Endometrial microvascular endothelial cells (primary cell): Measurements from ENCODE around the gene SPNS2. TPM values are rescaled to one million over a fixed set of nuclear protein-coding genes. Genes with fewer than 3 reads are reported as not detected.

Experiments
- in situ Hi-C: cut with HindIII; loops from 2 replicates; pipeline ENCODE4 v1.10.0; 2017; ENCODE audit warnings: low sequenced_read_pairs, low pct_unique_long_range_greater_than_20kb; ENCODE audit errors: inconsistent ontology term
- total RNA-seq: library from RNA; depleted of rRNA; stranded (reverse); fragments of >200 nt; gene quantifications from one replicate; pipeline ENCODE4 v1.2.3, GENCODE V29; 2015; ENCODE audit errors: inconsistent ontology term

The SPNS2 gene
- total RNA-seq, 1 donor from 2014 or later: 21.9 TPM

DNA sequence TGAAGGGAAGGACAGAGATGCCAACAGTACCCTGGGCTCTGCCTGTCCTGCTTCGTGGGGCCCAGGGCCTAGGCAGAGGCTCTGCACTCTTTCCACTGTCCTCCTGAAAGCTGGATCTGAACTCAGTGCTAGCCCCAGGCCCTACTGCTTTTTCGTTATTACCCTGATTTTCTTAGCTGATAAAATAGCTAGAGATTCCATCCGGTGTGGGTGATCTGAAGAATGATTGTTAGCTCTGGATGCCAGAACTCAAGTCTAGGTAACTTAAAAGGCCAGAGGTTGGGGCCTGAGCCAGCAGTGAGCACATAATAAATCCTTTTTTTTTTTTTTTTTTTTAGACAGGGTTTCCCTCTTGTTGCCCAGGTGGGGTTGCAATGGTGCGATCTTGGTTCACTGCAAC, 58.3 kb downstream of the SPNS2 start:
- in situ Hi-C loops: no loop called here

DNA sequence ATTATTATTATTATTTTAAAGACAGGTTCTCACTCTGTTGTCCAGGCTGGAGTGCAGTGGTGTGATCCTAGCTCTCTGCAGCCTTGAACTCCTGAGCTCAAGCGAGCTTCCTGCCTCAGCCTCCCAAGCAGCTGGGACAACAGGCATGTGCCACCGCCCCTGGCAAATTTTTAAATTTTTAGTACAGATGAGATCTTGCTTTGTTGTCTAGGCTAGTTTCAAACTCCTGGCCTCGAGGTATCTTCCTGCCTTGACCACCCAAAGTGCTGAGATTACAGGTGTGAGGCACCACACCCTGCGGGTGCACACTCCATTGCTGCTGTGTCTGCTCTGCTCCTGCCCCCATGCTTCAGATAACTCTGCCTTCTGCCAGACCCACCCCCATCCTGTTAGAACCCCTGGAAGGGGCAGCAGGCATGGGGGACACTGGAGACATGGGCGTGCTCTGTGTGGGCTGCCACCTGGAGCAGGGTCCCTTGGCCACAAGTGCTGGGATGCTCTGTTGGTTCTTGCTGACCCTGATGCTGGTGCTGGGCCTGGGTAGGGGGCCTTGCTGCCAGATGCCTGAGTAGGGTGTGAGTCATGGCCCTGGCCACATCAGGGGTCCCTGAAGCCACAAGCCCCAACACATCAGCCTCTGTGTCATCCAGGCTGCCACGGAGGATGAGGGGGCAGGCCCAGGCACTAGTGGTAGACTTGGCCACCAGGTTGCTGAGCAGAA, 59.1 kb downstream of the SPNS2 start:
- in situ Hi-C loops: no loop called here

DNA sequence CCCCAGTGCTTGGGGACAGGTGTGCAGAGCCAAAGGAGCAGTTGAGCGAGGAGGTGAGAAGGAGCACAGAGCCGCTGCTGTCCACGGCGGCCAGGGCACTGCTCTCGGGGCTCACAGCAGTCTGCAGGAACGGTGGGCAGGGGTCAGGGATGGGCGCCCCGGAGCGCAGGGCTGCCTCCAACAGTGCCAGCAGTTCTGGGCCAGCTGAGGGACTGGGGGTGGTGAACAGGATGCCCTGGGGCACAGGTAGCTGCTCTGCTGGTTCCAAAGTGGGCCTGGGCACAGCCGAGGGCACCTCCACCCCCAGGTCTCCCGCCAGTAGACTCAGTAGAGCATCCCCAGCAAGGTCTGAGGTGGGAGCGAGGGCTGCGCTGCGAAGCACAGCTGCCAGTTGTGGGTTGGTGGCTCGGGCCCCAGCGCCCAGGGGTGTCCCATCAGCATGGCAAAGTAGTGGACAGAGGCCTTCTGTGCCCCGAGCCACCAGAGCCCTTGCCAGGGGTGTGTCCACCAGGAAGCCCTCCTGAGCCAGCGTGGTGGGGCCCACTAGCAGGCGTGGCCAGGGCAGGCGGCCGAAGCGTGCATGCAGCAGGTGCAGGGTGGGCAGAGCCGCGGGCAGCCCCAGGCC, 59.8 kb downstream of the SPNS2 start:
- in situ Hi-C loops: no loop called here

DNA sequence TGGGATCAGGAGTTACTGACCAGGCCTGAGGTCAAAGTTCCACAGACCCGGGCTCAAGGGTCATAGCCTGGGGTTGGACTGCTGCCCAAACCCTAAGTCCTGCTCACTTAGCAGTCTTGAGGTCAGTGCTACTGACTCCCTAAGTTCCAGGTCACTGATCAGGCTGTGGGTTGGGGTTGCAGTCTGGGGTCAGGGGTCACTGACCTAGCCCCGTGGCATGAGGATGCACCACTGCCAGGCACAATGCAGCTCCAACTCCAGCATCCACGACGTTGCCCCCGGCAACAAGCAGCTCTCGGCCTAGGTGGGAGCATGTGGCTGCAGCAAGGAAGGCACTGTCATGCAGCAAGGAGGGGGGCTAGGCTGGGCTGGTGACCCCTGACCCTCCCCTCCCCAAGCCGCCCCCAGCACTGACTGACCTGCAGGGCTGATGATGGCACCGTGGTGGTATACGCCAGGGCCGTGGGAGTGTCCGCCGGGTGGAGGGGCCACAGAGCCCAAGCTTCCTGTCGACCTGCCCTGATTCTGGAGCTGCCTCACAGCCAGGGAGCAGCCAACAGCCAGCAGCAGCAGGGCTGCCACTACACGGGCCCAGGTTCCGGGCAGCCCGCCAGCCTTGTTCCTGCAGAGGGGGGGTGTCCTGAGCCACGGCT, 60.6 kb downstream of the SPNS2 start:
- in situ Hi-C loops: no loop called here

DNA sequence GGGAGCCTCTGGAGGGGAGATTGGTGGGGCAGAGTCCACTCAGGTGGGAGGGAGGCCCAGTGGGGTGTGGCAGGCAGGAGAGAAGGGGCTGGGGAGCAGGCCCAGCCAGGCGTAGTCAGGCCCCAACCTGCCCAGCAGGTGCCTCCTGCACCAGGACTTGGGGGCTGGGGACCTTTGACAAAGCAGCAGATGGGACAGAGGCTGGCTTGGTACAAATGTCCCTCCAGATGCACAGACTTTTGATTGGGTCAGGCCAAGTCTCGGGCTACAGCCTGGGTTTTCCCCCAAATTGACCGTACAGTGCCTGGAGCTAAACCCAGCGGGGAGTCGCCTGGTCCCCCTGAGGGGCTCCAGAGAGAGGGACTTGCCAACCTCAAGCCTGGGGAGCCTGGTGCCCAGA, 61.3 kb downstream of the SPNS2 start:
- in situ Hi-C loops: no loop called here

DNA sequence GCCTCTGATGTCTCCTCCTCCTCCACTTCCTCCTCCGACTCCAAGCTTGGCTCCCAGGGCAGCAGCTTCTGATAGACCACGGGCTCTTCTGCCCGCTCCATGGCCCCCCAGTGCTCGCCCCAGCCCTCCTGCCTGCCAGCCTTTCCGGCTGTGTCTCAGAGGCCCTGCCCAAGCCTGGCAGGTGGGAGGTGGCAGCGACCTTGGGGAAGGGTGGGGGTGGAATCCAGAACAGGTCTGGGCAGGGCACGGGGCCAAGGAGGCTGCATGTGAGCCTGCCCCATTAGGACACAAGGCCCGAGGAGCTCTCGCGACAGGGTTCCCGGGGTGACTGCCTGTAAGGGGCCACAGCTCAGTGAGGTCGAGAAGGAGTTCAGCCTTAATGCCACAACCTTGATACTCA, 61.7 kb downstream of the SPNS2 start, which contains the start of gene GGT6:
Gene GGT6 (minus strand): TSS at position 157 of the 400 bp plus-strand sequence. CDS start 56 bp downstream, at position 101.
- in situ Hi-C loops: no loop called here

DNA sequence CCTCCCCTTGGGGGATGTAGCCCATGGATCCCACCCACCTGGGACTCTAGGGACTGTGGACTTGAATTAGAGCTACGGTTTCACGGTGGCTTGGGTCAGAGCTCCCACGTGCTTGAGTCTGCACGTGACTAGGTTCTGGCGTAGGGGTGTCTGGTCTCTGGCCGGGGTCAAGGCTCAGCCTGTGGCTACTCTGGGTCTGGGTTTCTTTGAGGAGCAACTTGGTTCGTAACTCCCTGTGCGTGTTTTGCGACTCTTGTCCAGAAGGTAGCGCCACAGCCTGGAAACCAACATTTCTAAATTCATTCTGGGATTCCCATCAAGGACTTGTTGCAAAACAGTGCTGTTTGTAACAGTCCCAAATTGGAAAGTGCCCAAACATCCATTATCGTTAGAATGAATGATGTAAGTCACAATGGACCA, 62.2 kb downstream of the SPNS2 start:
- in situ Hi-C loops: no loop called here

DNA sequence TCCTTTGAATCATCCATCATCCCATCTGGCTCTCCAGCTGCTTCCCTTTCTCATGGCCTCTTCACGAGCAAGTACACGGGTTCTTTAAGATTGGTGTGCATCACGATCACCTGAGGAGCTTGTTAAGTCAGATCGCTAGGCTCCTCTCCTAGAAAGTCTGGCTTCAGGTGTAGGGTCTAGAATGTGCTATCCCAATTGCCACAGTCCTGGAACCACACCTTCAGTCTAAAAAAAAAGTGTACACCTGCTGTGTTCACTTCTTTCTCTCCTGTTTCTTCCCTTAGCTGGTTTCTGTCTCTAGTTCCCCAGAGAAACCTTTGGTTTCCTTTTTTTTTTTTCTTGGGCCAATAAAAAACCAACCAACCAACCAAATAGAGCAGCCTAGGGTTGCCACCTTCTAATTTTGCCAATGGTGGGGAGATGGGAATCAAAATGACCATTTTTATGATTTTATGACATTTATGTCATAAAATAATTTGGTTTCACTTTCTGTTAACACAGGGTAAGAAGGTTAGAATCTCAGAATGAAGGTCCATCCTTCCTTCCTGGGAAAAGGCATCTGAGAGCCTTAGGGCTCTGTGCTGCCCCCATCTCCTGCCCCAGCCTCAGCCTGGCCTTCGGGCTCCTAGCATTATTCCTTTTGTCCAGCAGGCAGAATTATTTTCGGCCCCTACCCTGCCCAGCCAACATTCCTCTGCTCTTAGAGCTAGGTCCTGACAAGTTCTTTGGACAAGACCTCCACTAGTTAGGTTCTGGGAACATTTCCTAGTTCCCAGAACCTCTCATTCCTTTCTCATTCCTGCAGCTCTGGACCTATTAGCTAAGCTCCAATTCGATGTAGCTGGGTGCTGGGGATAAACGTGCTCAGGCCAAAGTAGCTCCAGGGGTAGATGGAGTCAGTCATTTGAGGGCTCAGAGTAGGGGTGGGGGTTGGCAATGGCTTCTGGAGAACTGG, 63.6 kb downstream of the SPNS2 start:
- in situ Hi-C loops: no loop called here

DNA sequence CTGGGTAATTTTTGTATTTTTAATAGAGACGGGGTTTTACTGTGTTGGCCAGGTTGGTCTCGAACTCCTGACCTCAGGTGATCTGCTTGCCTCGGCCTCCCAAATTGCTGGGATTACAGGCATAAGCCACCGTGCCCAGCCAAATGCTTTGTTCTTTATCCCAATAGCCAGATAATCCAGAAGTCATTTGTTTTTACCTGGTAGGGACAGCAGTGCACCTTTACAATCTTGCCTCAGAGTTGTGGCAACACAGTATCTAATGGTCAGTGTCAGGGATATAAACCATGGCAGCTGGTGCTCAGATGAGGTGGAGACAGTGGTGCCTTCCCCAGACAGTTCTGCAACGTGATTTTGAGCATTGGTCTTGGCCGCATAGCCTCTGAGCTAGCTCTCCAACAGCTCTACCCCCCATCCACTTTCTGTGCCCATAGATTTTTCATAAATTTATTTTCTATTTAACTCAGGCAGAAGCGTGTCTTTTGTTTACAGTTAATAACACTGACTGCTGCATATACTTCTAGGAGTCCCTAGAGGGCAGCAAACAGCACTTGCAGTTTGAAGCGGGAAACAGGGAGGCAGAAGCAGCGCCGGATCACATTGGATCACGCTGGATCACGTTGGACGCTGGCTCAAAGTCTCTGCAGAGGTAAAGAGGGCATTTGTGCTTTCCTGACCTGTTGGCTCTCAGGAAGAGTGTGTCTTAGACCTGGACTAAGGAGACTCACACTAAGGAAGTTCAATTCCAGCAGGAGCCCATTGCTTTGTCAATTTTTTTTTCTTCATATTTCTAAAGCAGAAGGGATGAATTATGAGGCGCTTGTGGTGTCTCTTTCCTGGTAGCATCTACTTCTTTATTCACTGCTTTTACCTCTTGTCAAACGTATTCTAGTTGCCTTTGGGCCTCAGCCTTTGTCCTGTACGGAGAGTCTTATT, 66.8 kb downstream of the SPNS2 start:
- in situ Hi-C loops: no loop called here

DNA sequence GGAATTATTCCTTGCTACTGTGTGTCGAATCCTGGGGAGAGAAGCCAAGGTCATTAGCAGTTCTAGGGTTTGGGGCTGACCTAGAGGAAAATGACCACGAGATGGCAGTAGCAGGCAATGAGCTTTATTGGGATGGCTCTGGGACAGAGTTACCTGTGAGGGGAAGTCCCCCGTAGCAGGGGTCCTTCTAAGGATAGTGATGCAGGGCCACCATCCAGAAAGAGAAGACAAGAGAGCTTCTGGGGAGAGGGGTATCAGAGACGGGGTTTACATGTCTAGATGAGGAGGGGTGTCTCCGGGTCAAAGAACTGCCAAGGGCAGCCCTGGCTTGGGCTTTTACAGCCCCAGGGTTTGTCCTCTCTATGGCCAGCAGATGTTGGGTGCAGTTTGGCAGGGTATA, 68.1 kb downstream of the SPNS2 start:
- in situ Hi-C loops: no loop called here

DNA sequence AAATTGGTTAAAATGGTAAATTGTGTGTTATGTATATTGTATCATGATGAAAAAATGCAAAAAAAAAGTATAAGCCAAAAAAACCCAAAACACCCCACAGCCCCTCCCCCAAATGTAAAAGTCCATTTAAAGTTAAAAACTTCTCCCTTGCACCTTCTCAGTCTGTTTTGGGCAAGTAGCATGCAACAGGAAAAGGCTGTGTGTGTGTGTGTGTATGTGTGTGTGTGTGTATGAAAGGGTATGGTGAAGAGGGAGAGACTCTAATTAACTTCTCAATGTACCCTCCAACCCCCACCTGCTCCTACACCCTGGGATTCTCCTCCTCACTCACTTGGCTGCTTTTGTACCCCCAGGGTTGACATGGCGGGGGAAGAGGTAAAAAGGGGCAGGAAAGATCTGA, 70.9 kb downstream of the SPNS2 start:
- in situ Hi-C loops: no loop called here

DNA sequence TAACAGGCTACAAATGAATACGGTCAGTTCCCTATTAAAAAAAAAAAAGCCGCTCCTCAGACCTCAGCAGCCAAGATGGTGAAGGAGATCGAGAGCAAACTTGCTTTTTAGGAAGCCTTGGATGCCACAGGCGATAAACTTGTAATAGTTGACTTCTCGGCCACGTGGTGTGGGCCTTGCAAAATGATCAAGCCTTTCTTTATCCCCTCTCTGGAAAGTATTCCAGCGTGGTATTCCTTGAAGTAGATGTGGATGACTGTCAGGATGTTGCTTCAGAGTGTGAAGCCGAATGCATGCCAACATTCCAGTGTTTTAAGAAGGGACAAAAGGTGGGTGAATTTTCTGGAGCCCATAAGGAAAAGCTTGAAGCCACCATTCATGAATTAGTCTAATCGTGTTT, 73.5 kb downstream of the SPNS2 start:
- in situ Hi-C loops: no loop called here

DNA sequence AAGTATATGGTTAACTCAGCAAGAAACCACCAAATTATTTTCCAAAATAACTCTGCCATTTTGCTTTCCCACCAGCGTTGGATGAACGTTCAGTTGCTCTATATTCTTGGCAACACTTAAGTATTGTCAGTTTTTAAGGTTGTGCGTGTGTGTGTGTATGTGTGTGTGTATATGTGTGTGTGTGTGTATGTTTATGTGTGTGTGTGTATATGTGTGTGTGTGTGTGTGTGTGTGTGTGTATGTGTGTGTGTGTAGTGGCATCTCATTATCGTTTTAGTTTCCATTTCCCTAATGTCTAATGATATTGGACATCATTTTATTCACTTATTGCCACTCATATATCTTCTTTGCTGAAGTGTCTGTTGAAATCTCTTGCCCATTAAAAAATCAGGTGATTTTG, 74.4 kb downstream of the SPNS2 start:
- in situ Hi-C loops: no loop called here

DNA sequence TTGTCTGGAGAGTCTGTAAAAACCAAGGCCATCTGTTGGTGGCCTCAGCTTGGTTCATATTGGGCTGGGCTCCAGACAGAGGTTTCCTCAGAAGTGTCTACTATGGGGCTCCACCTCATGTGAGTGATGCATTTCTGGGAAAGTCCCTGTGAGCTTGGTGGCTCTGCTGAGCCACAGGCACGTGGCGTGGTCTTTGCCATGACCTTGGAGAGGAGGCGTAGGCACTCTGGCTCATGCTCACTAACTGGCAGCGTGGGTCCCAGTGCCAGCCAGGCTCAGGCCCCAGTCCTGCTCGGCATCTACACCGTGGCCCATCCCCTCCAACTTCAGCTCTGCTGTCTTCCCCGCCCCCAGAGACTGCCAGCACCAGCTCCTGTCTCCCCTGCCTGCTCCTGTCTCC, 75.0 kb downstream of the SPNS2 start:
- in situ Hi-C loops: no loop called here

DNA sequence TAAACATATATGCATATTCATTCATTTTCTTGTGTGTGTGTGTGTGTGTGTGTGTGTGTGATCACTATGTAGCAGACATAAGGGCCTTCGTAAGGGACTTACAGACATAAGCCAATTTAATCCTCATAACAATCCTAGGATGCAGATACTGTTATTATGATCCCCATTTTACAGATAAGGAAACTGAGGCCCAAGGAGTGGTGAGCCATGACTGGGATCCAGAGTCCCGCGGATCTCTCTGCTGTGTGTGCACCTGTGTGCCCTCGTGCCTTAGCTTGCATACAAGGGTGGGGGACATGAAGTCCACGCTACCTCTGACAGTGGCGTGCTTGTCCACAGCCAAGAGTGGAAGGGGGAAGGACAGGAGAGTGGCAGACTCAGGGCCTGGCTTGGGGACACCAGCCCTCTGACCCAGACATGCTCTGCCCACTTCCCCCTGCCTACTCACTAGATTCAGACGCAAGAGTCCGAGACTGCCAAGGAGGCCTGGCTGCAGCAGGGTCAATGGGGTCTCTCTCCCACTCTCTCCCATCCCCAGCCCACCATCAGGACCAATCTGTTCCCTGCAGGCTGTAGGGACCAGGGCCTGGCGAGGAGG, 75.9 kb downstream of the SPNS2 start:
- in situ Hi-C loops: no loop called here

DNA sequence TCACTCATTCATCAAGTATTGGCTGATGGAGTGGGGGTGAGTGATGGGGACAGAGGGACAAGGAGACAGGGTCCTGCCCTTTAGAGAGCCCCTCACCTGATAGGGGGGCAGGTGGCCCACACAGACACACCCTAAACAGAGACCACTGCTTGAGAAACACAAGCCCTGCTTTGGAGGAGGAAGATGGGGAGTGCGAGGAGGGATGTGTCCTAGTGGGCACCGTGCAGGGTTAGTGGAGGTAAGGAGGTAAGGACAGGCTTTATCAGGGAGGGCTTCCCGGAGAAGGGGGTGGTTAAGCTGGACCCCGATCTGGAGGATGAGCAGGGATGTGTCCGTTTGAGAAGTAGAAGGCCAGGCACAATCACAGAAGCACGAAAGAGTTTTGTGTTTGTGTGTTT, 77.5 kb downstream of the SPNS2 start:
- in situ Hi-C loops: no loop called here

DNA sequence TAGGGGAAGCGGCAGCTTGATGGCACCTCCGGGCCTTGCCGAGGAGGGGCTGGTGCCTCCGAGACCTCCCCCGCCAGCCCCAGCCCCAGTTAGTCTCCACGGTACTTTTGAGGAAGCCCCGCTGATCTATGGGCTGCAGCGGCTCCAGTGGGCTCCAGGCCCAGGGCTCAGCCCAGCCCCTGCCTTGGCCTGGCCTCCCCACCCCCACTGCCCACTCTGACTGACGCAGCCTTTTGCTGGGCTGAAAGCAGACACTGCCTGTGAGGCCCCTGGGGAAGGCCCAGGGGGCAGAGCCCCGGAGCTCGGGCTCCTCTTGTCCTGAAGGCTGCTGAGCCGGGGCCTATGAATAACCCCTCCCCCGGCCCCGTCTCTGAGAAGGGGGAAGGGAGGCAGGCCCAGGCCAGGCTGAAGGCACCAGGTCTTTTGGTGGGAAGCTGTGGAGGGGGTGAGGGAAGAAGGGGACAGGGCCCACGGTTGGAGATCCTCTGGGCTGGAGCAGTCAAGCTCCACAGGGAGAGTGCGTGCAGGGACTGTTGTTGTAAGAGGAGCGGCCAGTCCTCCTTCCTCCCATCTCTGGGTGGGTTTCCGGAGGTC, 78.1 kb downstream of the SPNS2 start:
- in situ Hi-C loops: no loop called here
